Glomerular endothelial cell (primary cell): Measurements from ENCODE around the gene RGS17. TPM values are rescaled to one million over a fixed set of nuclear protein-coding genes. Genes with fewer than 3 reads are reported as not detected.
A peak's percentile ranks its signal among the peaks of the same experiment; 100 is the strongest.
"Not testable (repeated sequence)": the region's sequence is repeated elsewhere in the genome, so short reads cannot be mapped to it uniquely, and the experiment has no call there.

Experiments used
- DNase-seq: peaks from one replicate; pipeline ENCODE4 v3.0.0-alpha.2; 2011; ENCODE audit warnings: low read depth, low spot score; ENCODE audit errors: extremely low read depth
- total RNA-seq: library from RNA; depleted of rRNA; stranded (reverse); fragments of >200 nt; gene quantifications from 2 replicates; pipeline ENCODE4 v1.2.3, GENCODE V29; 2015

Gene RGS17
- total RNA-seq, 1 donor from 2014 or later = 5.4 TPM

DNA sequence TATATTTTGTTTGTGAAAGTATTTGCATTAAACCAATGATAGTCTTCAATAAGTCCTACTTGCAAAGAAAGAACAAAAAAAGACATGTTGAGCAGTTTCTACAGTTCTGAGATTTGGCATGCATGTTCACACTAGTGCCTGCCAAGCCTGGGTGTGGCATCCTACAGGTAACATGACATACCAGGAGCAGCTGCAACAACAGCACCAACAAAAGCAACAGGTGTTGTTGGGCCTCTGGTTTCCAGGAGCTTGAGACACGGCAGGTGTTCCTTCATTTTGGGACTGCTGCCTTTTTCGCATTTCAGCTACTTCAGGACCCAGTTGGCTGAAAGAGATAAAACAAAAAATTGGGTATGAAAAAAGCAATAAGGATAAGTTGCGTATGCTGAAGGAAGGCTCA lies 87.4 kb downstream of the RGS17 start:
- no peak for DNase-seq

DNA sequence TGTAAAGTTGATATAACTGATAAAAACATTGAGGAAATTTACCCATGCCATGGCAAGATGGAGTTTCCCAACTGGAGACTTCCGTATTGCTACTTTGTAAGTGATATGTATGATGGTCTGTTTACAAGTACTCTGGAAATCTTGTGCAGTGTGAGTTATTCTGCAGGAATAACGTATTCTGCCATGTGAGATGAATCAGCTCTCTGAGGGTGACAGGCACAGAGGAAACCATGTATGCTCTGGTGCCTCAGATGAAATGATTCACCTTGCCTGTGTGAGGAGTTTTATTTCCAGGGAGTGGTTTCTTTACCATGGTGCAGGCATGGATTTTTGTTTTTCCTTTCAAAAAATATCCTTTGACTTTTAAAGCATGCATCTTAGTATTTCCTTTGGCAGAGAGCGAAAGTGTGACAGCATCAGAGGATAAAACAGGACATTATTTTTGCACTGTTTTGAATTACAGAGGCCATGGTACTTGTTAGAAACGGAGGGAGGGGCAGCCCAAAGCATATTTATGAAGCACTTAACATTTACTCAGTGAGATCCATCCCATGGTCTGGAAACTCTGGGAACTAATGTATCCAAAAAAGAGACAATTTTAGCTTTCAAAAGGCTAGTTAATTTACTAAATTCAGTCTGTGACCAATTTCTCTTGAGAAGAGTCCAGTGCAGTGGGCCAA lies 92.6 kb downstream of the RGS17 start:
- no peak for DNase-seq

DNA sequence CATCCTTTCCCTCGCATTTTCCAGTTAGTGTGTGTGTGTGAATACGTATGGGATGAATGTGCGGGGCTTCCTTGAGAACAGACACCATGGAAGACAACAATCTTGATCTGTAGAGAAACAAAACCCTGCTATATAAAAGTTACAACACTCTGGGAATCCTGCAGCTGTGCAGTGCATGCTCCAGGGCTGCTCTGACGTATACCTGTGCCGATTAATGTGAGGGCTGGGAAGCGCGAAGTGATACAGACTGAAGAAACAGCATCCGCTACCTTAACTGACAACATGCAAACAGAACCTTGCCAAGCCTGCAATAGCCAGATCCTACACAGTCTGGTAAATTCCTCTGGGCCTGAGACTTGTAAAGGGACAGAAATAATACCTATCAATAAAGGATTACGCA lies 96.9 kb downstream of the RGS17 start:
- no peak for DNase-seq

DNA sequence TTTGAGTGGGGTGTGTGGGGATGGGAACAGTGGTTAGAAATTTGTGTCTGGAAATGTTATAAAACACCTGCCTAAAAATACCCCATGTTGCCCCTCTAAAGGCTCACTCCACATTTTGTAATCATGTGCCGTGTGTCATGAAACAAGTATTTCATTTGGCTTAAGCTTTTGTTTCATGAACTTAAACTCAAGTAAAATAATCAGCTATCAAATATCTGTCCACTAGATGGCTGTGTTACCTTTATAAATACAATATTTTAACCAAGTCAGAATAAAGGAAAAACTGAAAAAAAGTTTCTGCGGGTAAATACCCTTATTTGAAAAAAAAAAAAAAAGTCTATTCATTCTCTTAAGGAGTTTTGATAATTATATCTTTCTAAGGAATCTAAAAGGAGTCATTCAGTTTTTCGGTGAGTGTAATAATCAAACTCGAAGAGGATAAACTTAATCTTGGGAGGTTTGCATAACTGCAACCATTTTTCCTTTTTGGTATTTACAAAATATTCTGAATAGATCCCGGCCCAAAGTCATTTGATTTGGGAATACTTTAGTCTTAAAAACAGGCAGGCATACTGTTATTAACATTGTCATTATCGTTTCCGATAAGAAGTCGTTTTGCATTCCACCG lies 98.7 kb downstream of the RGS17 start:
- DNase-seq = peak; percentile 61

- no peak for DNase-seq
Measured at GRCh38 chr6:153031335-153031955, 99.6 kb downstream of the RGS17 start.

- no peak for DNase-seq
Measured at GRCh38 chr6:153028963-153029362, 102.1 kb downstream of the RGS17 start.

DNA sequence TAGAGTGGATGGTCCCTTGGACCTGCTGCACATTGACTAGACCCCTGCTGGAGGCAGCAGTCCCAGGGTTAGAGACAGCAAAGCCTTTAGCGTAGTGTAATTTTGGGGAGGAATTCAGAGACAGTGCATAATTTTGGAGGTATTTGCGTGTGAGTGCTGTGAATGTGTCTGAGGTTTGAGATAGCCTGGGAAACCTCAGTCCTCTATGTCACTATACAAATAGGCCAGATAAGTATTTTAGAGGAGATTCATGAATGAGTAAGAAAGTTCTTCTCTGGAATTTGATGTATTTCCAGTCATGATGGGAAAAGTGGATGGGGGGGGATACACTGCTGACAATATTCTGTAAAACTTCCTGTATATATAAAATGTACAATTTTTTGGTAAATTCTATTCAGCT lies 102.8 kb downstream of the RGS17 start:
- no peak for DNase-seq

DNA sequence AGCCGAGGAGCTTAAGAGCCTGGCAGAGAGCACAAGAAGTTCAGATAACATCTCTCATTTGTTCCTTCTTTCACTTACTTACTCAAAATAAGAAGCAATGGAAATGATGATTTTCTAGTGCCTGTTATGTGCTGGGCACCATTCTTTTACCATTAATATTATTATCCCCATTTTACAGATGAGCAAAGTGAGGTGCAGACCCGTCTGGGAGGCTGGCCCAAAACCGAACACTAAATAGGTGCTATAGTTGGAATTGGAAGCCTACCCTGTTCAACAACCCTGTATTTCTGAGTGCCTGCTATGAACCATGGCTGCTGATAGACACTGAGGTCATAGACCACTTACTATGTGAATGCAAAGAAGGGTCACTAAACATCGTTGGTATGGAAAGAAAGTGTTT lies 103.6 kb downstream of the RGS17 start:
- DNase-seq = no peak

DNA sequence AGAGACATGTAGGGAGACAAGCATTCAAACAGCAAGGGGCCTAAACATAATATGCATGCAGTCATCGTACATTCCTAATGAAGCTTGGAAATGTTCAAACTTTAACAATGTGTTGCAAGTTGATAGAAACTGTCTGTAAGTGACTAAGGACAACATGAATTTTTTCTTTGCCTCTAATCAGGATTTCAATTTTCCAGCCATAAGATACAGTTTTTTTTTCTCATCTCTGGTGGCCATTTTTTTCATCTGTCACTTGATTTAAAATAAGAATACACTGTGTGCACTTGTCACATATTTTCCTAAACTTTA lies 106.4 kb downstream of the RGS17 start:
- no peak for DNase-seq

- DNase-seq = peak; percentile 51
Measured at GRCh38 chr6:153023977-153024708, 106.9 kb downstream of the RGS17 start.

DNA sequence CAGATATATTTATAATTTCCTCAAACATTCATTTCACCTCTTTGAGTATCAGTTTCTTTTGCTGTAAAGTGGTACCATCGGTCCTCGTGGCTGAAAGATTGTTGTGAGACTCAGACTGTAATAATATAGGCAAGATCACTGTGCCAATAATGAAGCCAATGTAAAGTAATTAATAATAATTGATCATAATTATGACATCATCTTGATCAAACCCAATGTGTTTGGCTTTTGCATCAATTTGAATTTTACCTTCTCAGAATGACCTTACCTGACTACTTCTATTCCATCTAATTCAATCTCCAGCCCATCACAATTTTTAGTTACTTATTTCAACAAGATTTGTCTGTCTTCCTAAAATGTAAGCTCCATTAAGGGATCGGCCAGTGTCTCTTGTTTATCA lies 112.7 kb downstream of the RGS17 start:
- DNase-seq = no peak

DNA sequence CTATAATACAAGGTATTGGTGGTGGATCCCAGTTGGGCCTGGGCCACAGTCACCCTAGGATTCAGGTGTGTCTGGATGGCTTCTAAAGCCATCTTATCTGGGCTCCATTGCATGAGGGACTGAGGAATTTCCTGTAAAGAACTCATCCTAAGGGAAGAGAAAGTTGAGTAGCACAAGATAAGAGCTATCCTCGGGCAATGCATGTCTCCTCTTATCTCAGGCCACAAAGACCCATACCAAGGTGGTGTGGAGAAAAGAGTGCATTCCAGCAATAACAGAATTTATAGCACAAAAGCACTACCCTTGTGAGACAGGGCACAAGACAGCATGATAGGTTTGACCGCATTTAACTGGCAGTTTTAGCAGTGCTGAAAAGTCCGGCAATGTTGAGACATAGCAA lies 114.2 kb downstream of the RGS17 start:
- DNase-seq = no peak

DNA sequence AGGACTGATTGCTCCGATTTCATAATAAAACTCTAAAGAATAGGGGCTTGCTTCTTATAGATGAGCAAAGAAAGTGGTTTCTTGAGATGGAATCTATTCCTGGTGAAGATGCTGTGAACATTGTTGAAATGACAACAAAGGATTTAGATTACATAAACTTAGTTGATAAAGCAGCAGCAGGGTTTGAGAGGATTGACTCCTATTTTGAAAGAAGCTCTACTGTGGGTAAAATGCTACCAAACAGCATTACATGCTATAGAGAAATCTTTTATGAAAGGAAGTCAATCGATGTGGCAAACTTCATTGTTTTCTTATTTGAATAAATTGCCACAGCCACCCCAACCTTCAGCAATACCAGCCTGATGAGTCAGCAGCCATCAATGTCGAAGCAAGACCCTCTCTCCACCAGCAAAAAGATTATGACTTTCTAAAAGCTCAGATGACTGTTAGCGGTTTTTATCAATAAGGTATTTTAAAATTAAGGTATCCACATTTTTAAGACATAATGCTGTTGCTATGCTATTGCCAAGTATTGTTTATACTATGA lies 115.9 kb downstream of the RGS17 start:
- no peak for DNase-seq

DNA sequence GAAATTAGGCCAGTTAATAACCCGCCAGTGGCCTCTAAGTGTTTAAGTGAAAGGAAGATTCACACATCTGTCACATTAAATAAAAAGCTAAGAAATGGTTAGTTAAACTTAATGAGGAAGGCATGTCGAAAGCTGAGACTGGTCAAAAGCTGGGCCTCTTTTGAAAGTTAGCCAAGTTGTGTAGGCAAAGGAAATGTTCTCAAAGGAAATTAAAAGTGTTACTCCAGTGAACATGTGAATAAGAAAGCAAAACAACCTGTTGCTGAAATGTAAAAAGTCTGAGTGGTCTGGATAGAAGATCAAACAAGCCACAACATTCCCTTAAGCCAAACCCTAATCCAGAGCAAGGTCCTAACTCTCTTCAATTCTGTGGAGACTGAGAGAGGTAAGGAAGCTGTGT lies 117.6 kb downstream of the RGS17 start:
- DNase-seq = no peak

DNA sequence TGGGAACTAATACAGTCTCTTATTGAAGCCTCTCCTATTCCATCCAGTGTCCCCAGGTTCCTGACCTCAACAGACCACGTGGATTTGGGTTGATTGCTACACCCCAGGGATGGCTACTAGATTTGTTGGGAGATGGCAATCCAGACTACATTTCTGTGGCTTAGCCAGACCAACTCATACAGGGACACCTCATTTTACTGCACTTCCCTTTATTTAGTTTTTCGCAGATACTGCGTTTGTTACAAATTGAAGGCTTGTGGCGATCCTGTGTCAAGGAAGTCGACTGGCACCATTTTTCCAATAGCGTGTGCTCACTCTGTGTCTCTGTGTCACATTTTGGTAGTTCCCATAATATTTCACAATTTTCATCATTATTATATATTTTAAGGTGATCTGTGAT lies 118.2 kb downstream of the RGS17 start:
- DNase-seq = no peak

GRCh38 chr6:153003366-153003690 lies 127.8 kb downstream of the RGS17 start:
- DNase-seq = no peak

- DNase-seq = peak; percentile 91
Measured at GRCh38 chr6:153002613-153003365, 128.3 kb downstream of the RGS17 start, which contains the start of gene MTRF1L. Gene MTRF1L, minus strand, starts transcription at chr6:153002709. Its CDS starts 24 bp downstream, at chr6:153002685.

- no peak for DNase-seq
Measured at GRCh38 chr6:153001767-153002612, 129.1 kb downstream of the RGS17 start.

- not testable (repeated sequence) for DNase-seq
Measured at GRCh38 chr6:153000790-153001189, 130.3 kb downstream of the RGS17 start.

DNA sequence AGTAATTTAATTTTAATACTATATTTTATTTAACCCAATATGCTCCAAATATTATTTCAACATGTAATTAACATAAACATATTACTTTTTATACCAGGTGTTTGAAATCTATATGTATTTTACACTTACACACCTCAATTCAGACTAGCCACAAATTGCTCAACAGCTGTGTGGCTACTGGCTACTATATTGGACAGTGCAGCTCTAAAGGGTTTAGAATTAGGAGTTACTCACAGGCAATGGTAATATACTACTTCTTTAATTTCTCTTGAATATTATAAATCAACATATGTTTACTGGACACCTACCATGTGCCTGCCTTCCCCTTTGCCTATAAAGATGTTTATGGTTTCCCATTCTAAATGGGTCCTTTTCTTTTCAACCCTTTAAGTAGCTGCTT lies 130.8 kb downstream of the RGS17 start:
- no peak for DNase-seq
